Measurements from ENCODE around the gene ZNF280A. TPM values are rescaled to one million over a fixed set of nuclear protein-coding genes. Genes with fewer than 3 reads are reported as not detected.

Gene ZNF280A
- total and polyA plus RNA-seq, 2 of the 8 experiments (the other 6 are each of a cell fraction or from before 2014, with no cell fraction given) = 0.09 to 0.61 TPM

GRCh38 chr22:22556578-22556977 lies 36.5 kb upstream of the ZNF280A start:
- FAIRE-seq = no peak
- 79% methylated on average over 12 of the region's 14 CpGs; no CpG with 5 or more reads in 1 of the 2 experiments for WGBS, 2 experiments (ENCODE audit: extremely low coverage in 1 of 2, insufficient coverage in 1 of 2, insufficient read length in 1 of 2, insufficient replicate concordance in 2 of 2, low coverage in 1 of 2, low lambda C conversion rate in 2 of 2, missing lambda C conversion rate in 1 of 2)
- no peak for DNase-seq (ENCODE audit: low read depth in 1 of 2, low spot score in 2 of 2)
- H3K27ac ChIP-seq (ENCODE audit: low read depth, low read length) = no peak overlapping the region
- H2BK5ac ChIP-seq (ENCODE audit: low read depth, low read length) = no peak overlapping the region
- H2BK15ac ChIP-seq (ENCODE audit: low read length) = no peak overlapping the region
- H4K8ac ChIP-seq (ENCODE audit: extremely low read depth, insufficient read depth, low read length) = no peak overlapping the region; the same call in 1 of the 2 replicates
- no peak overlapping the region for H3K4me2 ChIP-seq (ENCODE audit: insufficient read depth in 1 of 2, low read depth in 2 of 2, low read length in 2 of 2)
- no peaks in the 10 kb centered on the region for H3K23me2 ChIP-seq (ENCODE audit: low read depth, low read length)
- H2BK120ac ChIP-seq (replicated peaks; ENCODE audit: low read depth, low read length) = no peak overlapping the region
- H3K56ac ChIP-seq (replicated peaks; ENCODE audit: insufficient read length, low read depth, low read length) = no peak overlapping the region
- no peaks in the 10 kb centered on the region for H3K79me1 ChIP-seq (ENCODE audit: low read depth, low read length)
- H3K4ac ChIP-seq (replicated peaks; ENCODE audit: insufficient read length, low read depth, low read length) = no peak overlapping the region
- no peaks in the 10 kb centered on the region for H3K79me2 ChIP-seq (ENCODE audit: control insufficient read depth in 1 of 2, insufficient read depth in 2 of 2, low read length in 2 of 2)
- CTCF ChIA-PET (ENCODE audit: partially characterized antibody) = interaction anchor here (1.0 kb wide), 2 partner anchors 11 to 93 kb away, joined by 3 read pairs; no protein-coding TSS in a partner anchor
- H4K5ac ChIP-seq (ENCODE audit: insufficient read length, low read depth, low read length) = no peak overlapping the region
- H2BK20ac ChIP-seq (ENCODE audit: low read length) = no peak overlapping the region
- H2BK12ac ChIP-seq (ENCODE audit: low read depth, low read length) = no peak overlapping the region
- H3K4me1 ChIP-seq (replicated peaks in 1 of 4; ENCODE audit: control insufficient read depth in 3 of 4, insufficient read depth in 4 of 4, low read length in 3 of 4) = no peaks in the 10 kb centered on the region
- no peak overlapping the region for H3K4me3 ChIP-seq (ENCODE audit: extremely low read depth in 1 of 4, insufficient read depth in 2 of 4, low read depth in 3 of 4, low read length in 4 of 4)
- H3K9ac ChIP-seq (replicated peaks in 1 of 4; ENCODE audit: extremely low read depth in 1 of 4, low read depth in 3 of 4, low read length in 3 of 4) = no peak overlapping the region
- peaks cover 2 to 24% (median 14%) of the 10 kb centered on the region in 4 experiments; a peak in 5 of 7 replicates for H3K27me3 ChIP-seq (replicated peaks in 1 of 4; ENCODE audit: control insufficient read depth in 3 of 4, extremely low read depth in 1 of 4, insufficient read depth in 3 of 4, low read length in 3 of 4)
- H3K9me3 ChIP-seq (ENCODE audit: insufficient read depth in 2 of 2, low read depth in 1 of 2, low read length in 1 of 2) = peaks cover 9 to 42% of the 10 kb centered on the region in 2 experiments
- H3K18ac ChIP-seq (ENCODE audit: extremely low read depth, low read length) = no peak overlapping the region
- H4K91ac ChIP-seq (replicated peaks; ENCODE audit: insufficient read length, low read length) = no peak overlapping the region
- POLR2A ChIA-PET (ENCODE audit: partially characterized antibody) = no interaction called here
- no peaks in the 10 kb centered on the region for H3K36me3 ChIP-seq (ENCODE audit: control insufficient read depth in 2 of 4, insufficient read depth in 4 of 4, low read length in 3 of 4)
- no peaks in the 10 kb centered on the region for H4K20me1 ChIP-seq (replicated peaks in 1 of 2; ENCODE audit: control insufficient read depth in 1 of 2, insufficient read depth in 2 of 2, low read length in 2 of 2)
- no peak overlapping the region for H2AK5ac ChIP-seq (ENCODE audit: low read depth, low read length)
- no peak overlapping the region for H3K23ac ChIP-seq (ENCODE audit: insufficient read length)
- H2AFZ ChIP-seq (ENCODE audit: low read length) = no peak overlapping the region
- H3K14ac ChIP-seq (ENCODE audit: insufficient read length) = no peak overlapping the region
- TF ChIP-seq ATF2 (IDR thresholded peaks at IDR 0.05; ENCODE audit: low read length) (no peak), NRF1 (IDR thresholded peaks at IDR 0.05; ENCODE audit: low read depth, low read length) (no peak), TEAD4 (IDR thresholded peaks at IDR 0.05; ENCODE audit: low read depth, low read length) (no peak), CBX8 (IDR thresholded peaks at IDR 0.05; ENCODE audit: borderline replicate concordance, low read depth, low read length) (no peak), MAX (IDR thresholded peaks at IDR 0.05) (no peak), SP1 (IDR thresholded peaks at IDR 0.05; ENCODE audit: low read depth, low read length) (no peak), CTBP2 (IDR thresholded peaks at IDR 0.05; ENCODE audit: borderline replicate concordance, insufficient read depth, insufficient read length, low read length) (no peak), HDAC6 (IDR thresholded peaks at IDR 0.05; ENCODE audit: low read depth, low read length) (no peak), SIN3A (conservative IDR thresholded peaks at IDR 0.05 in 1 of 2, IDR thresholded peaks at IDR 0.05 in 1 of 2; ENCODE audit: low read depth in 1 of 2, low read length in 2 of 2) (no peak), SRF (IDR thresholded peaks at IDR 0.05; ENCODE audit: low read depth, low read length) (no peak), BCL11A (IDR thresholded peaks at IDR 0.05; ENCODE audit: low read depth in 2 of 2, low read length in 2 of 2) (no peak), POLR2AphosphoS5 (IDR thresholded peaks at IDR 0.05; ENCODE audit: low read depth, low read length) (no peak), SIX5 (IDR thresholded peaks at IDR 0.05; ENCODE audit: low read depth, low read length) (no peak)

Data from H1 (cell line).